GM21528 (cell line): Measurements from ENCODE around the gene CDH4.
"Not testable (repeated sequence)": the region's sequence is repeated elsewhere in the genome, so short reads cannot be mapped to it uniquely, and the experiment has no call there.

Experiments
- ATAC-seq: cut with Tn5 transposase; IDR thresholded peaks from one replicate; pipeline ENCODE4 v1.9.1; 2021; ENCODE audit warnings: mild to moderate bottlenecking, moderate library complexity; ENCODE audit not compliant: unreplicated experiment, low FRiP score

CDH4 gene

GRCh38 chr20:61406773-61407172 lies 154.7 kb downstream of the CDH4 start:
- not testable (repeated sequence) for ATAC-seq

GRCh38 chr20:61407561-61407960 lies 155.5 kb downstream of the CDH4 start:
- no peak for ATAC-seq

GRCh38 chr20:61408951-61409740 lies 157.1 kb downstream of the CDH4 start:
- no peak for ATAC-seq

- ATAC-seq, result no peak
These were observed 159.7 kb downstream of the CDH4 start for GRCh38 chr20:61411743-61412142.

- ATAC-seq, result no peak
These were observed 161.7 kb downstream of the CDH4 start for GRCh38 chr20:61413752-61414151.

GRCh38 chr20:61414455-61414991 lies 162.5 kb downstream of the CDH4 start:
- ATAC-seq, result no peak

- ATAC-seq, result no peak
These were observed 164.5 kb downstream of the CDH4 start for GRCh38 chr20:61416546-61416945.

GRCh38 chr20:61417221-61417941 lies 165.3 kb downstream of the CDH4 start:
- no peak for ATAC-seq

- ATAC-seq, result no peak
These were observed 166.9 kb downstream of the CDH4 start for GRCh38 chr20:61419010-61419409.

GRCh38 chr20:61419501-61419900 lies 167.4 kb downstream of the CDH4 start:
- ATAC-seq, result no peak

- ATAC-seq, result no peak
These were observed 168.0 kb downstream of the CDH4 start for GRCh38 chr20:61420056-61420455.

- ATAC-seq, result no peak
These were observed 168.7 kb downstream of the CDH4 start for GRCh38 chr20:61420781-61421180.

GRCh38 chr20:61422636-61423425 lies 170.8 kb downstream of the CDH4 start:
- no peak for ATAC-seq

- ATAC-seq, result no peak
These were observed 172.1 kb downstream of the CDH4 start for GRCh38 chr20:61424011-61424627.

- ATAC-seq, result no peak
These were observed 172.8 kb downstream of the CDH4 start for GRCh38 chr20:61424628-61425420.

- ATAC-seq, result not testable (repeated sequence)
These were observed 173.5 kb downstream of the CDH4 start for GRCh38 chr20:61425541-61425991.

GRCh38 chr20:61426352-61426751 lies 174.3 kb downstream of the CDH4 start:
- ATAC-seq, result no peak

GRCh38 chr20:61429458-61430227 lies 177.6 kb downstream of the CDH4 start:
- no peak for ATAC-seq

GRCh38 chr20:61430228-61430624 lies 178.2 kb downstream of the CDH4 start:
- no peak for ATAC-seq
